ENCODE measurements around the gene TBL1X.
"Not testable (repeated sequence)": the region's sequence is repeated elsewhere in the genome, so short reads cannot be mapped to it uniquely, and the experiment has no call there.

TBL1X gene

GRCh38 chrX:9459186-9459748 lies 5.6 kb upstream of the TBL1X start:
- DNase-seq, result no peak

GRCh38 chrX:9461087-9461486 lies 3.8 kb upstream of the TBL1X start:
- no peak for DNase-seq

GRCh38 chrX:9462456-9462855 lies 2.4 kb upstream of the TBL1X start:
- no peak for DNase-seq

- DNase-seq, result peak in 1 of 2 donors; percentile 16
These were observed 694 bp downstream of the TBL1X start for GRCh38 chrX:9465380-9466123.

- peak in 1 of 2 donors; percentile 16 for DNase-seq
These were observed 1.3 kb downstream of the TBL1X start for GRCh38 chrX:9466124-9466495.

GRCh38 chrX:9466736-9467135 lies 1.9 kb downstream of the TBL1X start:
- no peak for DNase-seq

GRCh38 chrX:9467146-9467545 lies 2.3 kb downstream of the TBL1X start:
- DNase-seq, result no peak

- no peak for DNase-seq
These were observed 2.9 kb downstream of the TBL1X start for GRCh38 chrX:9467751-9468150.

GRCh38 chrX:9471571-9471985 lies 6.7 kb downstream of the TBL1X start:
- no peak for DNase-seq

- no peak for DNase-seq
These were observed 8.8 kb downstream of the TBL1X start for GRCh38 chrX:9473708-9474107.

- DNase-seq, result not testable (repeated sequence)
These were observed 10.6 kb downstream of the TBL1X start for GRCh38 chrX:9475417-9475816.

GRCh38 chrX:9475984-9476383 lies 11.1 kb downstream of the TBL1X start:
- DNase-seq, result no peak

- DNase-seq, result no peak
These were observed 12.1 kb downstream of the TBL1X start for GRCh38 chrX:9476810-9477575.

- DNase-seq, result no peak
These were observed 17.6 kb downstream of the TBL1X start for GRCh38 chrX:9482408-9482807.

- no peak for DNase-seq
These were observed 18.0 kb downstream of the TBL1X start for GRCh38 chrX:9482837-9483236.

GRCh38 chrX:9483376-9483775 lies 18.5 kb downstream of the TBL1X start:
- no peak for DNase-seq

GRCh38 chrX:9486786-9487387 lies 22.0 kb downstream of the TBL1X start:
- no peak for DNase-seq

GRCh38 chrX:9488586-9488985 lies 23.7 kb downstream of the TBL1X start:
- no peak for DNase-seq

GRCh38 chrX:9489234-9489633 lies 24.4 kb downstream of the TBL1X start:
- DNase-seq, result no peak

- DNase-seq, result no peak
These were observed 28.0 kb downstream of the TBL1X start for GRCh38 chrX:9492901-9493300.

- no peak for DNase-seq
These were observed 29.1 kb downstream of the TBL1X start for GRCh38 chrX:9493936-9494335.

- no peak for DNase-seq
These were observed 29.9 kb downstream of the TBL1X start for GRCh38 chrX:9494771-9495170.

GRCh38 chrX:9495496-9495895 lies 30.6 kb downstream of the TBL1X start:
- DNase-seq, result no peak

GRCh38 chrX:9498236-9498635 lies 33.4 kb downstream of the TBL1X start:
- DNase-seq, result no peak
